ENCODE data around the gene IGSF3.

GRCh38 chr1:116699605-116700004, 32.1 kb upstream of the IGSF3 start:
- TF ChIP-seq CTCF (IDR thresholded peaks at IDR 0.05; ENCODE audit: borderline replicate concordance, extremely low read depth, low read length, poor library complexity, severe bottlenecking) (no peak), EZH2 (IDR thresholded peaks at IDR 0.05; ENCODE audit: borderline replicate concordance, low read depth, low read length, severe bottlenecking) (no peak)
